Fibroblast of lung (primary cell): ENCODE data around the gene GNB3. TPM values are rescaled to one million over a fixed set of nuclear protein-coding genes. Genes with fewer than 3 reads are reported as not detected.
"Not testable (repeated sequence)": the region's sequence is repeated elsewhere in the genome, so short reads cannot be mapped to it uniquely, and the experiment has no call there.

Experiments
- DNase-seq, 2 donors: peaks; one replicate each; pipeline versions ENCODE4 v3.0.0 to v3.0.0-alpha.2; 2010; ENCODE audit warnings: low read depth in 2 of 2
- H2AFZ ChIP-seq: 2 replicates; pipeline ENCODE4 v1.5.1; 2012; ENCODE audit warnings: low read length, control low read depth, inconsistent platforms
- H3K27ac ChIP-seq: 2 replicates; pipeline ENCODE4 v1.5.1; 2011; ENCODE audit warnings: low read length, control low read depth; ENCODE audit not compliant: insufficient read depth
- H3K27me3 ChIP-seq: 2 replicates; pipeline ENCODE4 v1.5.1; 2011; ENCODE audit warnings: mild to moderate bottlenecking, low read length; ENCODE audit not compliant: control insufficient read depth, insufficient read depth
- H3K36me3 ChIP-seq: 2 replicates; pipeline ENCODE4 v1.5.1; 2011; ENCODE audit warnings: low read length; ENCODE audit not compliant: control insufficient read depth, insufficient read depth
- H3K4me1 ChIP-seq: 2 replicates; pipeline ENCODE4 v1.5.1; 2011; ENCODE audit warnings: low read length; ENCODE audit not compliant: control insufficient read depth, insufficient read depth; ENCODE audit errors: extremely low read depth
- H3K4me2 ChIP-seq: 2 replicates; pipeline ENCODE4 v1.5.1; 2011; ENCODE audit warnings: low read length, control low read depth; ENCODE audit not compliant: insufficient read depth; ENCODE audit errors: extremely low read depth
- H3K4me3 ChIP-seq, 4 experiments: fragments of 200-600 bp in 1 of 4; sonication (generic) in 1 of 4; replicated peaks in 1 of 4; 2 replicates each; pipeline ENCODE4 v1.5.1; 2011 to 2016; ENCODE audit warnings: low read length in 4 of 4, low read depth in 3 of 4, mild to moderate bottlenecking in 3 of 4, control low read depth in 2 of 4, inconsistent platforms in 1 of 4, mixed read lengths in 1 of 4; ENCODE audit not compliant: insufficient read depth in 1 of 4; ENCODE audit errors: control extremely low read depth in 1 of 4
- H3K79me2 ChIP-seq: 2 replicates; pipeline ENCODE4 v1.5.1; 2012; ENCODE audit warnings: mild to moderate bottlenecking, low read length, inconsistent platforms; ENCODE audit not compliant: control insufficient read depth, insufficient read depth
- H3K9ac ChIP-seq: 2 replicates; pipeline ENCODE4 v1.5.1; 2011; ENCODE audit warnings: mild to moderate bottlenecking, low read length, control low read depth; ENCODE audit not compliant: insufficient read depth
- H3K9me3 ChIP-seq: 2 replicates; pipeline ENCODE4 v1.5.1; 2012; ENCODE audit warnings: low read depth, low read length; ENCODE audit not compliant: control insufficient read depth, insufficient read depth
- H4K20me1 ChIP-seq: 2 replicates; pipeline ENCODE4 v1.5.1; 2011; ENCODE audit warnings: low read length; ENCODE audit not compliant: control insufficient read depth, insufficient read depth; ENCODE audit errors: extremely low read depth
- EZH2 ChIP-seq: IDR thresholded peaks from 2 replicates; pipeline ENCODE4 v1.5.1; 2012; ENCODE audit warnings: low read length, control low read depth, mild to moderate bottlenecking; ENCODE audit errors: missing control alignments
- polyA plus RNA-seq, 2 donors: library from polyadenylated mRNA; depleted of rRNA in 1 of 2; stranded (reverse) in 1 of 2; unstranded in 1 of 2; fragments of >200 nt; gene quantifications; 2 replicates each; pipeline ENCODE4 v1.2.1, GENCODE V29; 2011 to 2012; ENCODE audit warnings: missing spikeins in 1 of 2
- total RNA-seq: library from RNA; depleted of rRNA; stranded (reverse); fragments of >200 nt; gene quantifications from 2 replicates; pipeline ENCODE4 v1.2.1, GENCODE V29; 2014
- TF ChIP-seq, protein P1 (sequence below), 2 donors: IDR thresholded peaks in 1 of 2; conservative IDR thresholded peaks in 1 of 2; 1 replicate in 1 of 2; 2 replicates in 1 of 2; pipeline ENCODE4 v1.5.1; 2011 to 2012; ENCODE audit warnings: low read length in 2 of 2, control low read depth in 1 of 2, inconsistent platforms in 1 of 2, low read depth in 1 of 2, mild to moderate bottlenecking in 1 of 2

The GNB3 gene
- total and polyA plus RNA-seq, 2 donors (not counting 1 experiment from before 2014, with no cell fraction given): 1.7 to 2.7 TPM

GRCh38 chr12:6890789-6891645, 50.3 kb downstream of the GNB3 start:
- peak overlapping the region; percentile 58 for H2AFZ ChIP-seq
- H4K20me1 ChIP-seq: no peaks in the 10 kb centered on the region
- peak overlapping the region; percentile 19 to 64 (median 42) for H3K4me3 ChIP-seq
- no peaks in the 10 kb centered on the region for H3K9me3 ChIP-seq
- no peak for TF ChIP-seq EZH2
- TF ChIP-seq, protein P1, sequence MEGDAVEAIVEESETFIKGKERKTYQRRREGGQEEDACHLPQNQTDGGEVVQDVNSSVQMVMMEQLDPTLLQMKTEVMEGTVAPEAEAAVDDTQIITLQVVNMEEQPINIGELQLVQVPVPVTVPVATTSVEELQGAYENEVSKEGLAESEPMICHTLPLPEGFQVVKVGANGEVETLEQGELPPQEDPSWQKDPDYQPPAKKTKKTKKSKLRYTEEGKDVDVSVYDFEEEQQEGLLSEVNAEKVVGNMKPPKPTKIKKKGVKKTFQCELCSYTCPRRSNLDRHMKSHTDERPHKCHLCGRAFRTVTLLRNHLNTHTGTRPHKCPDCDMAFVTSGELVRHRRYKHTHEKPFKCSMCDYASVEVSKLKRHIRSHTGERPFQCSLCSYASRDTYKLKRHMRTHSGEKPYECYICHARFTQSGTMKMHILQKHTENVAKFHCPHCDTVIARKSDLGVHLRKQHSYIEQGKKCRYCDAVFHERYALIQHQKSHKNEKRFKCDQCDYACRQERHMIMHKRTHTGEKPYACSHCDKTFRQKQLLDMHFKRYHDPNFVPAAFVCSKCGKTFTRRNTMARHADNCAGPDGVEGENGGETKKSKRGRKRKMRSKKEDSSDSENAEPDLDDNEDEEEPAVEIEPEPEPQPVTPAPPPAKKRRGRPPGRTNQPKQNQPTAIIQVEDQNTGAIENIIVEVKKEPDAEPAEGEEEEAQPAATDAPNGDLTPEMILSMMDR (conservative IDR thresholded peaks at IDR 0.05 in 1 of 2, IDR thresholded peaks at IDR 0.05 in 1 of 2; ENCODE audit: low read depth in 1 of 2, low read length in 2 of 2): peak; percentile 42 to 58
- no peaks in the 10 kb centered on the region for H3K36me3 ChIP-seq
- peak; percentile 91 to 96 for DNase-seq
- no peaks in the 10 kb centered on the region for H3K27me3 ChIP-seq
- no peaks in the 10 kb centered on the region for H3K4me1 ChIP-seq
- H3K4me2 ChIP-seq: peak overlapping the region; percentile 51
- no peaks in the 10 kb centered on the region for H3K79me2 ChIP-seq
- peak overlapping the region; percentile 48 for H3K9ac ChIP-seq
- H3K27ac ChIP-seq: peak overlapping the region; percentile 86

DNA sequence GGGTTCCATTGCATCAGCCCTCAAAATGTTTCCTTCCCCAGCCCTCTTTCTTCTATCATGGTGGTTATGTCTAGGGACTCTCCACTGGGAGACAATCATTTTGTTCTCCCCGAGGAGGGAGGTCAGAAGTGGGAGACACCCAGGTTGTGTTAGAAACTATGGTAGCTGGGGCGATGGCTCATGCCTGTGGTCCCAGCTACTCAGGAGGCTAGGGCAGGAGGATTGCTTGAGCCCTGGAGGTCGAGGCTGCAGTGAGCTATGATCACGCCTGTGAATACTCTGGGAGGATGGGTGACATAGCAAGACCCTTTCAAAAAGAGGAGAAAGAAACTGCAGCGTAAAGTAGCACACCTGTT, 50.9 kb downstream of the GNB3 start:
- H3K36me3 ChIP-seq: no peaks in the 10 kb centered on the region
- no peak for TF ChIP-seq EZH2
- H3K4me1 ChIP-seq: no peaks in the 10 kb centered on the region
- H3K27me3 ChIP-seq: no peaks in the 10 kb centered on the region
- H3K9ac ChIP-seq: peak overlapping the region; percentile 48
- H4K20me1 ChIP-seq: no peaks in the 10 kb centered on the region
- DNase-seq: no peak
- H3K4me2 ChIP-seq: peak overlapping the region; percentile 51
- H3K27ac ChIP-seq: peak overlapping the region; percentile 73
- peak overlapping the region; percentile 58 for H2AFZ ChIP-seq
- peak overlapping the region; percentile 19 to 64 (median 42) for H3K4me3 ChIP-seq
- no peaks in the 10 kb centered on the region for H3K79me2 ChIP-seq
- H3K9me3 ChIP-seq: no peaks in the 10 kb centered on the region

DNA sequence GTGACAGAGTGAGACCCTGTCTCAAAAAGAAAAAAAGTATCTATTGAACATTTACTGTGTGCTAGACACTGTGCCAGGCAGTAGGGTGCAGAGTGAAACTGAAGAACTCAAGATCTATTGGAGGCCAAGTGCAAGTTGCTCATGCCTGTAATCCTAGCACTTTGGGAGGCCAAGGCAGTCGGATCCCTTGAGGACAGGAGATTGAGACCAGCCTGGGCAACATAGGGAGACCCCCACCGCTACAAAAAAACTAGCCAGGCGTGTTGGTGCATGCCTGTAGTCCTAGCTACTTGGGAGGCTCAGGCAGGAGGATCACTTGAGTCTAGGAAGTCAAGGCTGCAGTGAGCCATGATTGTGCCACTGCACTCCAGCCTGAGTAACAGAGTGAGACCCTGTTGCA, 52.0 kb downstream of the GNB3 start:
- H3K4me2 ChIP-seq, H3K79me2 ChIP-seq, DNase-seq, H3K27ac ChIP-seq, H2AFZ ChIP-seq, H3K4me1 ChIP-seq, H3K27me3 ChIP-seq, H3K9ac ChIP-seq, H4K20me1 ChIP-seq, H3K36me3 ChIP-seq, H3K9me3 ChIP-seq, H3K4me3 ChIP-seq: not testable (repeated sequence)

DNA sequence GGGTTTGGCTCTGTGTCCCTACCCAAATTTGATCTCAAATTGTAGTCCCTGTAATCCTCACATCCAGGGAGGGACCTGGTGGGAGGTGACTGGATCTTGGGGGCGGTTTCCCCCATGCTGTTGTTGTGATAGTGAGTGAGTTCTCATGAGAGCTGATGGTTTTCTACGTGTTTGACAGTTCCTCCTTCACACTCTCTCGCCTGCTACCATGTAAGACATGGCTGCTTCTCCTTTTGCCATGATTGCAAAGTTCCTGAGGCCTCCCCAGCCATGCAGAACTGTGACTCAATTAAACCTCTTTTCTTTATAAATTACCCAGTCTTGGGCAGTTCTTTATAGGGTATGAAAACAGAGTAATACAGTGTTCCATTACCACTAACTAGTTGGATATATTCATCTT, 53.6 kb downstream of the GNB3 start:
- no peak for DNase-seq
- Histone ChIP-seq H3K27ac (no peak overlapping the region), H3K4me2 (no peak overlapping the region), H3K4me1 (no peaks in the 10 kb centered on the region), H3K9me3 (no peaks in the 10 kb centered on the region), H3K79me2 (no peaks in the 10 kb centered on the region), H3K4me3 (no peak overlapping the region), H4K20me1 (no peaks in the 10 kb centered on the region), H3K27me3 (no peaks in the 10 kb centered on the region), H3K9ac (no peak overlapping the region), H3K36me3 (no peaks in the 10 kb centered on the region), H2AFZ (no peak overlapping the region)
- no peak for TF ChIP-seq EZH2
- TF ChIP-seq, protein P1 (conservative IDR thresholded peaks at IDR 0.05 in 1 of 2, IDR thresholded peaks at IDR 0.05 in 1 of 2; ENCODE audit: low read depth in 1 of 2, low read length in 2 of 2): no peak
